VCaP (cell line): Measurements from ENCODE around the gene KCNQ5.

ENCODE experiments used
- H3K27ac ChIP-seq: fragments of 450-650 bp; 2 replicates; pipeline ENCODE4 v1.5.1; 2017
- TF ChIP-seq, protein P1 (sequence below): fragments of 450-650 bp; conservative IDR thresholded peaks from 2 replicates; pipeline ENCODE4 v1.5.1; 2017; ENCODE audit warnings: mild to moderate bottlenecking, moderate library complexity

KCNQ5 gene

DNA sequence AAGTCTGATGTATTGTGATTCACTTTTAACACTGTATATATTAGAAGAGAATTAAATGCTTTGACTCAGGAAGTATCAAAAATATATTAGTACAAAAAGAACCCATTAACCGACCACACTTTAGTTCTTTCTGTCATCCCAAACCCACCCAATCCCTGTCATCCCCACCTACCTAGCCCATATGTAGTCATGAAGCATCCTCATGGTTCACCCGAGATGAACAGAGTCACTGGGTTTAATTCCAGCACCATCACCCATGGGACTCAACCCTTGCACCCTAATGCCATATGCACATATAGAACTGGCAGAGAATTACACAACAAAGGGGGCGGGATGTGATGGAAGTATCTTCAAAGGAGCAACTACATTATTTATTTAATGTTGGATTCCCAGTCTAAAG, 462.0 kb downstream of the KCNQ5 start:
- H3K27ac ChIP-seq: no peak overlapping the region
- TF ChIP-seq, protein P1, sequence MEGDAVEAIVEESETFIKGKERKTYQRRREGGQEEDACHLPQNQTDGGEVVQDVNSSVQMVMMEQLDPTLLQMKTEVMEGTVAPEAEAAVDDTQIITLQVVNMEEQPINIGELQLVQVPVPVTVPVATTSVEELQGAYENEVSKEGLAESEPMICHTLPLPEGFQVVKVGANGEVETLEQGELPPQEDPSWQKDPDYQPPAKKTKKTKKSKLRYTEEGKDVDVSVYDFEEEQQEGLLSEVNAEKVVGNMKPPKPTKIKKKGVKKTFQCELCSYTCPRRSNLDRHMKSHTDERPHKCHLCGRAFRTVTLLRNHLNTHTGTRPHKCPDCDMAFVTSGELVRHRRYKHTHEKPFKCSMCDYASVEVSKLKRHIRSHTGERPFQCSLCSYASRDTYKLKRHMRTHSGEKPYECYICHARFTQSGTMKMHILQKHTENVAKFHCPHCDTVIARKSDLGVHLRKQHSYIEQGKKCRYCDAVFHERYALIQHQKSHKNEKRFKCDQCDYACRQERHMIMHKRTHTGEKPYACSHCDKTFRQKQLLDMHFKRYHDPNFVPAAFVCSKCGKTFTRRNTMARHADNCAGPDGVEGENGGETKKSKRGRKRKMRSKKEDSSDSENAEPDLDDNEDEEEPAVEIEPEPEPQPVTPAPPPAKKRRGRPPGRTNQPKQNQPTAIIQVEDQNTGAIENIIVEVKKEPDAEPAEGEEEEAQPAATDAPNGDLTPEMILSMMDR: no peak

DNA sequence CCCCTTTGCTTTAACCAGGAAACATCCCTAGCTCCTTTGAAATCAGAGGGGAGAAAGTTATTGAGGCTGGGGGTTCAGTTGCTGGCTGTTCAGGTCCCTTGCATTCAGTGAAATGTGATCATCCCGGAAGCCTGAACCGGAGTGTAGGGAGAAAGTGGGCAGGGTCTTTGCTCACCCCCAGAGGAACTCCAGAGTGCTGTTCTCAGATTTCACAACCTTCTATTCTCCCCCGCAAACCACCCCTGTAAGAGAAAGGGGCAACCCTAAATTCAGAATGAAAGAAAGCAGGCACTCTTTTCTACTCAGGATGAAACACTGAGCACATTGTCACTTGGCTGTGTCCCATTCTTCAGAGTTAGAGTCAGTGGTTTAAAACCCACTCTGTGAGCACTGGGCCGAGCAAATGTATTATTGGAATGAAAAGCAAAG, 463.6 kb downstream of the KCNQ5 start:
- no peak overlapping the region for H3K27ac ChIP-seq
- TF ChIP-seq, protein P1: no peak

DNA sequence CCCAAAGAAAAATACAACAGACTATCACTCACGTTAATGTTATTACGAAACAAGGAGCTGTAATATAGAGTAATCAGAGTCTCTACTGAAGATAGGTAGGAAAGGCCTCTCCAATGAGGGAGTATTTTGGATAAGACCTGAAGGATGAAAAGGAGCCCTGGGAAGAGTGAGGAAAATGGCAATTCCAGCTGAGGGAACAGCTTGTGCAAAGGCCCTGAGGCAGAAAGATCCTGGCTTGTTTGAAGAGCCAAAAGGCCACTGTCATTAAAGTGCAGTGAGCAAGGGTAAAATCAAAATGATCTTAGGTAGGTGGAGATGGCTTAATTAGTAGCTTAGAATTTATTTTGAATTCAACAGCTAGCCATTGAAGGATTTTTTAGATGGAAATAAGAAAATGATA, 464.9 kb downstream of the KCNQ5 start:
- TF ChIP-seq, protein P1: no peak
- H3K27ac ChIP-seq: no peak overlapping the region

DNA sequence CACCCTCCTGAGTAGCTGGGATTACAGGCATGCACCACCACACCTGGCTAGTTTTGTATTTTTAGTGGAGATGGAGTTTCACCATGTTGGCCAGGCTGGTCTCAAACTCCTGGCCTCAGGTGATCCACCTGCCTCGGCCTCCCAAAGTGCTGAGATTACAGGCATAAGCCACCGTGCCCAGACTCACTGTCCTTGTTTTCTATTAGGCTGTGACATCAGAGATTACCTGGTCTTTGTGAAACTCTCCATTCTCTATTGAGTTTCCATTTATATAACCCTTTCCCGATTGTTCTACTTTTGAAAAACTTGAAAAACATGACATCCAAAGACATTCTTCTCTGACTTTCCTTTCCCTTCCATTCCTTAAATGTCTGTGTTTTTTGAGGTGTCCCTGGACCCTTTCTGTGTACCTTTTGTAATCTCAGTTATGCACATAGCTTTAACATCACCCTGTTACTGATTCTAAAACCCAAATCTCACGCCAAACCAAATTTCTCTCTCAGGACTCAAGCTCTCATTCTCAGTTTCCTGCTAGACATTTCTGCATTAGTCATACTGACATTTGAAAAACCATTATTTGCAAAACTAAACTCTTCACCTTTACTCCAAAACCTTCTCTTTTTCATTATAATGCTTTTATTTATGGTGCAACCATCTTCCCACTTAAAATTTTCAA, 466.4 kb downstream of the KCNQ5 start:
- TF ChIP-seq, protein P1: no peak
- H3K27ac ChIP-seq: no peak overlapping the region

DNA sequence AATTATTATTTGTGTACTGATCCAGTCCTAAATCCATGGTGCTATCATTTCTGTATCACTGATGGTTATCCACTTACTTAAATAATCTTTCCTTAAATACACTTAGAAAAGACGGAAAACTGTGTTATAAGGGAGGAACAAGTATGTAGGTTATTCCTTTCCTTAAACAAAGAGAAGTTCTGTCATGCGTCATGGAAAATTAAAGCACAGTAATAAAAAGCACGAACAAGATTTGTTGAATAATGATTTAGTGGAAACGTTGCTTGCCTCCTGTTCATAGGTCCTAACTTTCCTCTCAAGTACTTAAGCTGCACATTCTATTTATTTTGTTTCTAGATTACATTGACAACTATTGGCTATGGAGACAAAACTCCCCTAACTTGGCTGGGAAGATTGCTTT, 483.1 kb downstream of the KCNQ5 start:
- no peak overlapping the region for H3K27ac ChIP-seq
- TF ChIP-seq, protein P1: no peak

DNA sequence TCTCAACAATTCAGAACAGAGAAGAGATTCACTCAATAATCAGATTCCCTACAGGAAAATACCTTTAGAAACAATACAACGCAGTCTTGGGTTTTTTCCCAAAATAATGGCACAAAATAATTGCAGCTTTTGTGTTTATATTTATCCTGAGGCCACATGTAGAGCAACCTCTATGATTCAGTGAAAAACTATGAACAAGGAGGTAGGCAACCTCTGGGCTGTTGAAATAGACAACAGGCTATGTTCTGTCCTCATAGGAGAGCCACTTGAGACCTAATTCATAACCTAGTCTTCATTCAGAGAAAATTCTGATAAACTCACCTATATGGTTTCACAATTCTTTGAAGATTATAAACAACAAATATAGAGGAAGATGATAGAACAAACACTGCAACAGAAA, 485.2 kb downstream of the KCNQ5 start:
- TF ChIP-seq, protein P1: no peak
- H3K27ac ChIP-seq: no peak overlapping the region

DNA sequence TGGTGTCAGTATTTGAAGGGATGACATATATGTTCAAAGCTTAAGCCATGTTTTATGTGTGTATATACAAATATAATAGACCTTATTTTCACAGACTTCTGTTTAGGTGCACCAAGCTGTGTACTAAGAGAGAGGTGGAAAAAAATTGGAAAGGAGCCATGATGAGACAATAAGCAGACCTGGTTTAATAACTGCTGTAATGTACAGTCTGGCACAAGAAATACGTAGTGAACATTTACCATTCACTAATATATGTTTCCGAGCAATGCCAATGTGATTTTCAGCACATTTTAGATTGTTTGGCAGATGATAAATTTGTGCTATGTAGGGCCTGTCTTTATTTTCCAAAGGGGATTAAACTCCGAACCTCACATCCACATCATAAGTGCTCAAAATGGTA, 487.1 kb downstream of the KCNQ5 start:
- no peak overlapping the region for H3K27ac ChIP-seq

More for the DNA sequence above, 487.1 kb downstream of the KCNQ5 start:
- TF ChIP-seq, protein P1: no peak
